Measurements from ENCODE around the gene CRTC1.

Gene CRTC1

DNA sequence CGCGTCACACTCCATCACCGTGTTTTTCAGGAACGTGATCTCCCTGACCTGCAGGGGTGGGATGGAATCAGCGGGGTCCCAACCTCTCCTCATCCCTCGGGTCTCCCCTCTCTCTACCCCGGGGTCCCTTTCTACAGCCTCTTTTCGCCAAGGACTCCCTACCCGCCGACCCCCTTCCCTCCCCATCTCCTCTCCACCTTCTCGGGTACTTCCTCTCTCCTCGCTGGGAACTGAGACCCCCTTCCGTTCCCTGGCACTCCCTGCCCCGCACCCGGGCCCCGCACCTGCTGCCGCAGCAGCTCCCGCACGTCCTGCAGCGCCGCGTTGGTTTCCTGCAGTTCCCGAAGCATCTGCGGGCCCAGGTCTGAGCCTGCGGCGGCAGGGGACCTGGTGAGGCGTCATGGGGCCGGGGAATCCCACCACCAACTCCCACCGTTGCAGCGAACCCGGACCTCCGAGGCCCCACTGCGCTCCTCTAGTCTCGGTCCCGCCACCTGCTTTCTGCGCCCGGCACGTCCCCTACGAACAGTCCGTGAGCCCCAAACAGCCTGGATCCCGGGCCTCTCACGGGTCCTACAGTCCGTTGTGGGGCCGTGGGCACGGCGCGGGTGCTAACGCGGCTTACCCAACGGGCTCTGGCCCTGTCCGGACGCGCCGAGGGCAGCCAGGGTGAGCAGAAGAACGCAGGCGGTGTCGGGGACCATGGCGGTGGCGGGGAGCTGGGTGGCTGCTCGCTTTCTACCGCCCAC, 107.3 kb downstream of the CRTC1 start, which contains the start of gene COMP:
TSS of gene COMP (minus strand) at position 740 of the 749 bp plus-strand sequence. CDS start at position 704, 36 bp downstream.
- H3K27ac ChIP-seq (ENCODE audit: low read length), result no peak within 1 kb of the TSS
- no peaks in the 10 kb centered on the region for H3F3A ChIP-seq (ENCODE audit: insufficient read depth, low read length)
- no peak within 1 kb of the TSS for H3K4me2 ChIP-seq (ENCODE audit: low read depth, low read length)
- H2AFZ ChIP-seq (ENCODE audit: low read length), result no peak within 1 kb of the TSS
- H4K20me1 ChIP-seq (ENCODE audit: insufficient read depth, low read length), result no peaks in the 10 kb centered on the region
- H3K9me3 ChIP-seq (replicated peaks; ENCODE audit: insufficient read depth, low read length), result no peaks in the 10 kb centered on the region
- no peaks in the 10 kb centered on the region for H3K4me1 ChIP-seq (ENCODE audit: low read length)
- H3K36me3 ChIP-seq (replicated peaks; ENCODE audit: insufficient read depth, low read length), result no peaks in the 10 kb centered on the region
- H3K27me3 ChIP-seq (replicated peaks; ENCODE audit: insufficient read depth, low read length), result peaks cover 67% of the 10 kb centered on the region
- no peak within 1 kb of the TSS for H3K9ac ChIP-seq (ENCODE audit: low read length)
- TF ChIP-seq EZH2 (optimal IDR thresholded peaks at IDR 0.05; ENCODE audit: low read depth, low read length) (peak; percentile 47), EZH2phosphoT487 (IDR thresholded peaks at IDR 0.05; ENCODE audit: low read length) (no peak)
- TF ChIP-seq, protein P1, sequence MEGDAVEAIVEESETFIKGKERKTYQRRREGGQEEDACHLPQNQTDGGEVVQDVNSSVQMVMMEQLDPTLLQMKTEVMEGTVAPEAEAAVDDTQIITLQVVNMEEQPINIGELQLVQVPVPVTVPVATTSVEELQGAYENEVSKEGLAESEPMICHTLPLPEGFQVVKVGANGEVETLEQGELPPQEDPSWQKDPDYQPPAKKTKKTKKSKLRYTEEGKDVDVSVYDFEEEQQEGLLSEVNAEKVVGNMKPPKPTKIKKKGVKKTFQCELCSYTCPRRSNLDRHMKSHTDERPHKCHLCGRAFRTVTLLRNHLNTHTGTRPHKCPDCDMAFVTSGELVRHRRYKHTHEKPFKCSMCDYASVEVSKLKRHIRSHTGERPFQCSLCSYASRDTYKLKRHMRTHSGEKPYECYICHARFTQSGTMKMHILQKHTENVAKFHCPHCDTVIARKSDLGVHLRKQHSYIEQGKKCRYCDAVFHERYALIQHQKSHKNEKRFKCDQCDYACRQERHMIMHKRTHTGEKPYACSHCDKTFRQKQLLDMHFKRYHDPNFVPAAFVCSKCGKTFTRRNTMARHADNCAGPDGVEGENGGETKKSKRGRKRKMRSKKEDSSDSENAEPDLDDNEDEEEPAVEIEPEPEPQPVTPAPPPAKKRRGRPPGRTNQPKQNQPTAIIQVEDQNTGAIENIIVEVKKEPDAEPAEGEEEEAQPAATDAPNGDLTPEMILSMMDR (IDR thresholded peaks at IDR 0.05; ENCODE audit: low read length), result no peak
- no peaks in the 10 kb centered on the region for H3K9me2 ChIP-seq (replicated peaks; ENCODE audit: insufficient read depth, low read length)
- H3K4me3 ChIP-seq (ENCODE audit: low read length), result no peak within 1 kb of the TSS
- no peaks in the 10 kb centered on the region for H3K79me2 ChIP-seq (ENCODE audit: low read length)
- no peak for DNase-seq

DNA sequence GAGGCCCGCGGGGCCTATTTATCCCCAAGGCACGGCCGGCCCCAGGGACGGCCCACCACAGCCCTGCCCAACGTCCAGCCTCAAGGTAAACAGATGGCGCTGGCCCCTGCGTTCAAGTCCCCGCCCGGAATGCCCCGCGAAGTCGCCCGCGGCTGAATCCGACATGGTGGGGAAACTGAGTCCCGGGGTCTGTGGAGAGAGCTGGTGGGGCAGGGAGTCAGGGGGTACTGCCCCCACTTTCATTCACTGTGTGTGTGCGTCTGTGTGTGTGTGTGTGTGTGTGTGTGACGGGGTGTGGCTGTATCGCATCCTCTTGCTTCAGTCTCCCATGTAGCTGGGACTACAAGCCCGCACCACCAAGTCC, 107.8 kb downstream of the CRTC1 start:
- Histone ChIP-seq H3K27ac (ENCODE audit: low read length) (no peak overlapping the region), H3K27me3 (replicated peaks; ENCODE audit: insufficient read depth, low read length) (peaks cover 73% of the 10 kb centered on the region), H3K36me3 (replicated peaks; ENCODE audit: insufficient read depth, low read length) (no peaks in the 10 kb centered on the region), H3K9me2 (replicated peaks; ENCODE audit: insufficient read depth, low read length) (no peaks in the 10 kb centered on the region), H2AFZ (ENCODE audit: low read length) (no peak overlapping the region), H3K9ac (ENCODE audit: low read length) (no peak overlapping the region), H3F3A (ENCODE audit: insufficient read depth, low read length) (no peaks in the 10 kb centered on the region), H4K20me1 (ENCODE audit: insufficient read depth, low read length) (no peaks in the 10 kb centered on the region), H3K4me2 (ENCODE audit: low read depth, low read length) (no peak overlapping the region), H3K9me3 (replicated peaks; ENCODE audit: insufficient read depth, low read length) (no peaks in the 10 kb centered on the region), H3K79me2 (ENCODE audit: low read length) (no peaks in the 10 kb centered on the region), H3K4me1 (ENCODE audit: low read length) (no peaks in the 10 kb centered on the region), H3K4me3 (ENCODE audit: low read length) (no peak overlapping the region)
- TF ChIP-seq, protein P1 (IDR thresholded peaks at IDR 0.05; ENCODE audit: low read length), result no peak
- TF ChIP-seq EZH2phosphoT487 (IDR thresholded peaks at IDR 0.05; ENCODE audit: low read length), result no peak
- no peak for TF ChIP-seq EZH2 (optimal IDR thresholded peaks at IDR 0.05; ENCODE audit: low read depth, low read length)
- no peak for DNase-seq

DNA sequence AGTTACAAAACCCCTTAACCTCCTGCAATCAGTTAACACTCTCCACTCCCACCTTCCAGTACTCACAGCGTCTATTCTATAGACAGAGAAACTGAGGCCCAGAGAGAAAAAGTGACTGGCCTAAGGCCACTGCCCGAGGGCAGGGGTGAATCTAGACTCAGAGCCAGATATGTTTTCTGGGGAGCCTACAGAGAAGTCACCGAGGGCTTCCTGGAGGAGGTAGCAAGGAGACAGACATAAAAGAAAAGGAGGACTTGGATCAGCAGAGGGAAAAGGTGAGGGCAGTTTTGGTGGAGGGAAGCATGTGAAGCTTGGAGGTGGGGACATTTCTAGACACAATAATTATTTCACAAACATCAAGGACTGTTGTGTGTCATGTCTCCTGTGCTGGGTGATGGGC, 109.2 kb downstream of the CRTC1 start:
- TF ChIP-seq EZH2 (optimal IDR thresholded peaks at IDR 0.05; ENCODE audit: low read depth, low read length), result no peak
- no peak for TF ChIP-seq EZH2phosphoT487 (IDR thresholded peaks at IDR 0.05; ENCODE audit: low read length)
- TF ChIP-seq, protein P1 (IDR thresholded peaks at IDR 0.05; ENCODE audit: low read length), result no peak
- DNase-seq, result no peak
- H4K20me1 ChIP-seq (ENCODE audit: insufficient read depth, low read length), result no peaks in the 10 kb centered on the region
- no peak overlapping the region for H3K4me2 ChIP-seq (ENCODE audit: low read depth, low read length)
- no peak overlapping the region for H3K4me3 ChIP-seq (ENCODE audit: low read length)
- no peaks in the 10 kb centered on the region for H3K36me3 ChIP-seq (replicated peaks; ENCODE audit: insufficient read depth, low read length)
- H3K27ac ChIP-seq (ENCODE audit: low read length), result no peak overlapping the region
- no peak overlapping the region for H3K9ac ChIP-seq (ENCODE audit: low read length)
- no peaks in the 10 kb centered on the region for H3K79me2 ChIP-seq (ENCODE audit: low read length)
- H3K4me1 ChIP-seq (ENCODE audit: low read length), result no peaks in the 10 kb centered on the region
- H2AFZ ChIP-seq (ENCODE audit: low read length), result no peak overlapping the region
- H3F3A ChIP-seq (ENCODE audit: insufficient read depth, low read length), result no peaks in the 10 kb centered on the region
- H3K9me3 ChIP-seq (replicated peaks; ENCODE audit: insufficient read depth, low read length), result no peaks in the 10 kb centered on the region
- H3K27me3 ChIP-seq (replicated peaks; ENCODE audit: insufficient read depth, low read length), result peaks cover 84% of the 10 kb centered on the region
- no peaks in the 10 kb centered on the region for H3K9me2 ChIP-seq (replicated peaks; ENCODE audit: insufficient read depth, low read length)

Data from MM.1S (cell line).